ENCODE measurements around the gene NR2C2. TPM values are rescaled to one million over a fixed set of nuclear protein-coding genes. Genes with fewer than 3 reads are reported as not detected.

Gene NR2C2
- total and polyA plus RNA-seq, 2 of the 13 experiments (the other 11 are each of a cell fraction or from before 2014, with no cell fraction given): 7.8 to 11.8 TPM

- no peak for TF ChIP-seq ZNF704 (CRISPR knock-in tag; IDR thresholded peaks at IDR 0.05; ENCODE audit: borderline replicate concordance)
- TF ChIP-seq HMGXB4 (CRISPR knock-in tag; IDR thresholded peaks at IDR 0.05; ENCODE audit: borderline replicate concordance in 1 of 2, low read depth in 1 of 2): no peak
- TF ChIP-seq TGIF2 (CRISPR knock-in tag; IDR thresholded peaks at IDR 0.05): no peak
- TF ChIP-seq THYN1 (CRISPR knock-in tag; IDR thresholded peaks at IDR 0.05; ENCODE audit: borderline replicate concordance, low read depth): no peak
- no peak for TF ChIP-seq RFXAP (CRISPR knock-in tag; IDR thresholded peaks at IDR 0.05; ENCODE audit: borderline replicate concordance)
- TF ChIP-seq MAF1 (CRISPR knock-in tag; IDR thresholded peaks at IDR 0.05; ENCODE audit: borderline replicate concordance): no peak
These were observed 32.6 kb upstream of the NR2C2 start (continued) for GRCh38 chr3:14914779-14915117.

GRCh38 chr3:14915636-14916222 is 31.7 kb upstream of the NR2C2 start:
- Histone ChIP-seq H4K20me1 (ENCODE audit: insufficient read depth, low read length) (no peaks in the 10 kb centered on the region), H3K27ac (ENCODE audit: extremely low read length, insufficient read depth, low read length) (no peak overlapping the region), H3K36me3 (replicated peaks in 1 of 2; ENCODE audit: control insufficient read depth in 1 of 2, insufficient read depth in 2 of 2, low read length in 2 of 2) (no peaks in the 10 kb centered on the region), H3K27me3 (ENCODE audit: control insufficient read depth in 1 of 2, insufficient read depth in 2 of 2, low read length in 2 of 2) (peaks cover 1 to 11% of the 10 kb centered on the region in 2 experiments; a peak in 1 of 5 replicates), H3K79me2 (ENCODE audit: insufficient read depth, low read length) (no peaks in the 10 kb centered on the region), H3K9me3 (ENCODE audit: low read length) (no peaks in the 10 kb centered on the region), H3K4me3 (replicated peaks in 1 of 3; ENCODE audit: insufficient read depth in 1 of 3, low read depth in 2 of 3, low read length in 3 of 3) (no peak overlapping the region), H3K9ac (ENCODE audit: insufficient read depth, low read depth, low read length) (no peak overlapping the region), H3K4me1 (ENCODE audit: insufficient read depth, low read length) (0 out of 2 replicates have a peak, but pooled peaks cover 3% of the 10 kb centered on the region), H2AFZ (ENCODE audit: low read length) (no peak overlapping the region), H3K4me2 (ENCODE audit: low read depth, low read length) (no peak overlapping the region)
- FAIRE-seq (no peak), ATAC-seq (0 out of 3 replicates have a peak, but pooled peaks have one; percentile 20), DNase-seq (ENCODE audit: low spot score) (no peak)
- in situ Hi-C loops (cut with HindIII; ENCODE audit: extremely low pct_ligation_motif_present, low pct_unique_long_range_greater_than_20kb): no loop called here
- no TSS peak for BruUV-seq (replicated peaks)
- ChIA-PET CTCF (ENCODE audit: low intra/inter-chr PET ratio, low total read pairs) (no interaction called here), POLR2A (no interaction called here)
- WGBS (ENCODE audit: low lambda C conversion rate): 13% methylated on average over 3 of the region's 3 CpGs
- intact Hi-C loops (cut with micrococcal nuclease; ENCODE audit: unreplicated experiment): no loop called here
- TF ChIP-seq REL (CRISPR knock-in tag; conservative IDR thresholded peaks at IDR 0.05) (no peak), ZNF20 (CRISPR knock-in tag; IDR thresholded peaks at IDR 0.05) (no peak), TFAP4 (IDR thresholded peaks at IDR 0.05; ENCODE audit: borderline replicate concordance, low read depth) (no peak), RERE (CRISPR knock-in tag; IDR thresholded peaks at IDR 0.05; ENCODE audit: low read depth) (no peak), ZBTB7B (CRISPR knock-in tag; IDR thresholded peaks at IDR 0.05) (no peak), HNF4G (IDR thresholded peaks at IDR 0.05; ENCODE audit: borderline replicate concordance, low read depth, low read length) (no peak), HNF4G (CRISPR knock-in tag; IDR thresholded peaks at IDR 0.05; ENCODE audit: borderline replicate concordance, low read depth) (no peak)
